Neural crest cell (in vitro differentiated cells): ENCODE measurements around the gene UBE2L5. TPM values are rescaled to one million over a fixed set of nuclear protein-coding genes. Genes with fewer than 3 reads are reported as not detected.
A peak's percentile ranks its signal among the peaks of the same experiment; 100 is the strongest.
"Not testable (repeated sequence)": the region's sequence is repeated elsewhere in the genome, so short reads cannot be mapped to it uniquely, and the experiment has no call there.

ENCODE experiments used
- DNase-seq: peaks from one replicate; pipeline ENCODE4 v3.0.0; 2021; ENCODE audit warnings: low read depth, mixed read lengths, low spot score
- H3K27ac Mint-ChIP-seq: one replicate; pipeline ENCODE4 v1.8.0; 2021; ENCODE audit warnings: mild to moderate bottlenecking, mixed read lengths; ENCODE audit not compliant: unreplicated experiment
- H3K27me3 Mint-ChIP-seq: 2 replicates; pipeline ENCODE4 v1.8.0; 2021; ENCODE audit warnings: low read depth, mild to moderate bottlenecking, mixed read lengths
- H3K36me3 Mint-ChIP-seq: 2 replicates; pipeline ENCODE4 v1.8.0; 2021; ENCODE audit warnings: low read depth, mild to moderate bottlenecking, mixed read lengths
- H3K4me1 Mint-ChIP-seq: 2 replicates; pipeline ENCODE4 v1.8.0; 2021; ENCODE audit warnings: mixed read lengths
- H3K4me3 Mint-ChIP-seq: one replicate; pipeline ENCODE4 v1.8.0; 2021; ENCODE audit warnings: mild to moderate bottlenecking, mixed read lengths
- H3K9me3 Mint-ChIP-seq: 2 replicates; pipeline ENCODE4 v1.8.0; 2021; ENCODE audit warnings: mixed read lengths
- CTCF ChIP-seq: fragments of 200-600 bp; sonication (generic); conservative IDR thresholded peaks from 2 replicates; pipeline ENCODE4 v1.5.0; 2021; ENCODE audit warnings: antibody characterized with exemption, mild to moderate bottlenecking
- total RNA-seq: library from RNA; stranded (reverse); gene quantifications from 2 replicates; pipeline ENCODE4 v1.2.1, GENCODE V29; 2021

Gene UBE2L5
- total RNA-seq, 1 donor from 2014 or later, result not detected

DNA sequence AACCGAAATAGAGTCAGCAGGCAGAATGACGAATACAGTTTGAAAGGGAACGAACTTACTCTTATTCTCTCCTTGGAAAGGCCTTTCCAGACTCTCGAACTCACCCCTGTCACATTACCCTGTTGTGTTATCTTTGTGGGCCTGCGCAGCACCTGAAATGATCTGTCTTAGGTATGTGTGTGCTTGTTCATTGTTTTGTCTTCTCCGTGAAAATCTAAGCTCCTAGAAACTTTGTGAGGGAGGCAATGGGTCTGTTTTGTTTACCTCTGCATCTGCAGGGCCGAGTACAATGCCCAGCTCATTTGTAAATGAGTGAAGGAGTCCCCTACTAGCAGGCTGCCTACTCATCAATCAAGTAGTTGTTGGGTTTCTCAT, 23.8 kb downstream of the UBE2L5 start:
- Mint-ChIP-seq H3K27me3 (peaks cover 10% of the 10 kb centered on the region), H3K9me3 (no peaks in the 10 kb centered on the region), H3K27ac (no peak overlapping the region), H3K36me3 (no peaks in the 10 kb centered on the region), H3K4me3 (peak overlapping the region; percentile 61), H3K4me1 (peaks cover 21% of the 10 kb centered on the region)
- TF ChIP-seq CTCF, result no peak
- DNase-seq, result no peak

- Mint-ChIP-seq H3K9me3 (no peaks in the 10 kb centered on the region), H3K4me3 (no peak overlapping the region), H3K27ac (no peak overlapping the region), H3K27me3 (peaks cover 10% of the 10 kb centered on the region), H3K4me1 (peaks cover 18% of the 10 kb centered on the region), H3K36me3 (no peaks in the 10 kb centered on the region)
- TF ChIP-seq CTCF, result no peak
- DNase-seq, result no peak
Measured at GRCh38 chr13:30448441-30448840, 26.1 kb downstream of the UBE2L5 start.

GRCh38 chr13:30450066-30450465, 27.8 kb downstream of the UBE2L5 start:
- Mint-ChIP-seq H3K27ac (no peak overlapping the region), H3K4me3 (no peak overlapping the region), H3K36me3 (no peaks in the 10 kb centered on the region), H3K27me3 (peaks cover 9% of the 10 kb centered on the region), H3K4me1 (peaks cover 13% of the 10 kb centered on the region), H3K9me3 (no peaks in the 10 kb centered on the region)
- no peak for DNase-seq
- TF ChIP-seq CTCF, result no peak

- not testable (repeated sequence) for H3K27me3 Mint-ChIP-seq, H3K36me3 Mint-ChIP-seq, H3K4me3 Mint-ChIP-seq, DNase-seq, H3K4me1 Mint-ChIP-seq, H3K9me3 Mint-ChIP-seq, H3K27ac Mint-ChIP-seq
Measured at GRCh38 chr13:30451476-30451875, 29.2 kb downstream of the UBE2L5 start.

DNA sequence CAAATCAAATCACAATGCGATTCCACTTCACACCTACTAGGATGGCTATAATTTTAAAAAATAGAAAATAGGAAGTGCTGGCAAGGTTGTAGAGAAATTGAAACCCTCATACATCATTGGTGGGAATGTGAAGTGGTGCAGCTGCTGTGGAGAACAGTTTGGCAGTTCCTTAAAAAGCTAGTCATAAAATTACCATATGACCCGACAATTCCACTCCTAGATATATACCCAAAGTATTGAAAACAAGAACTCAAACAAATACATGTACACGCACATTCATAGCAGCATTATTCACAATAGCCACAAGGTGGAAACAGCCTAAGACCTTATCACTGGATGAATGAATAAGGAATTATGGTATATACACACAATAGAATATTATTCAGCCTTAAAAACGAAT, 31.4 kb downstream of the UBE2L5 start:
- no peak for DNase-seq
- Mint-ChIP-seq H3K9me3 (no peaks in the 10 kb centered on the region), H3K27ac (no peak overlapping the region), H3K4me3 (no peak overlapping the region), H3K36me3 (peaks cover 8% of the 10 kb centered on the region), H3K27me3 (peaks cover 2% of the 10 kb centered on the region), H3K4me1 (peaks cover 6% of the 10 kb centered on the region)
- TF ChIP-seq CTCF, result peak; percentile 43

DNA sequence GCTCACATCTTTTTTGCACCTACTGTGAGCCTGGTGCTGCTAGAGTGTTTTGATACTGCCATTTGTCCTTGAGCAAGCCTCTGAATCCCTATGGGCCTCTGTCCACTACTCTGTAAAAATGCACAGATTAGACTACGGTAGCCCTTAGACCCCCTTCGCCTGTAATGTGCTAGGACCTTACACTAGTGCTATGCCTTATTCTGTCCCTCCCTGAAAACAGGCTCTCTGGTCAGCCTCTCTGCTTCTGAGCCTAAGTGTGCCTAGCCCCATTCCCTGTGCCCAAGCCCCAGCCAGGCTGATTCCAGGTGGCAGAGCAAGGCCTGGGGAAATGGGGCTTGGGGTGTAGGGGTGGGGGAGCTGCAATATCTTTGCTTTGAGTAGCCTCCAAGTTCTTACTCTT, 32.7 kb downstream of the UBE2L5 start:
- no peak overlapping the region for H3K27ac Mint-ChIP-seq
- peaks cover 5% of the 10 kb centered on the region for H3K27me3 Mint-ChIP-seq
- no peaks in the 10 kb centered on the region for H3K9me3 Mint-ChIP-seq
- TF ChIP-seq CTCF, result no peak
- H3K4me3 Mint-ChIP-seq, result peak overlapping the region; percentile 11
- no peak for DNase-seq
- peaks cover 12% of the 10 kb centered on the region for H3K36me3 Mint-ChIP-seq
- H3K4me1 Mint-ChIP-seq, result peaks cover 6% of the 10 kb centered on the region
